PFSK-1 (cell line): ENCODE results near the gene VCL.

Experiments
- POLR2AphosphoS5 ChIP-seq: IDR thresholded peaks from 2 replicates; pipeline ENCODE4 v1.6.1; 2012; ENCODE audit warnings: low read depth, mild to moderate bottlenecking, control low read depth, low read length, moderate library complexity
- SIN3A ChIP-seq: IDR thresholded peaks from 2 replicates; pipeline ENCODE4 v1.6.1; 2012; ENCODE audit warnings: mild to moderate bottlenecking, low read length, moderate library complexity, borderline replicate concordance; ENCODE audit not compliant: insufficient read depth
- TF ChIP-seq, protein P1 (sequence below), 2 experiments: IDR thresholded peaks; 2 replicates each; pipeline versions ENCODE4 v1.6.1 to v1.8.0; 2011 to 2012; ENCODE audit warnings: low read depth in 2 of 2, low read length in 2 of 2, control low read depth in 1 of 2, inconsistent platforms in 1 of 2, mild to moderate bottlenecking in 1 of 2, moderate library complexity in 1 of 2; ENCODE audit not compliant: insufficient read depth in 1 of 2

GRCh38 chr10:74033702-74034101 lies 35.8 kb downstream of the VCL start:
- TF ChIP-seq, protein P1, sequence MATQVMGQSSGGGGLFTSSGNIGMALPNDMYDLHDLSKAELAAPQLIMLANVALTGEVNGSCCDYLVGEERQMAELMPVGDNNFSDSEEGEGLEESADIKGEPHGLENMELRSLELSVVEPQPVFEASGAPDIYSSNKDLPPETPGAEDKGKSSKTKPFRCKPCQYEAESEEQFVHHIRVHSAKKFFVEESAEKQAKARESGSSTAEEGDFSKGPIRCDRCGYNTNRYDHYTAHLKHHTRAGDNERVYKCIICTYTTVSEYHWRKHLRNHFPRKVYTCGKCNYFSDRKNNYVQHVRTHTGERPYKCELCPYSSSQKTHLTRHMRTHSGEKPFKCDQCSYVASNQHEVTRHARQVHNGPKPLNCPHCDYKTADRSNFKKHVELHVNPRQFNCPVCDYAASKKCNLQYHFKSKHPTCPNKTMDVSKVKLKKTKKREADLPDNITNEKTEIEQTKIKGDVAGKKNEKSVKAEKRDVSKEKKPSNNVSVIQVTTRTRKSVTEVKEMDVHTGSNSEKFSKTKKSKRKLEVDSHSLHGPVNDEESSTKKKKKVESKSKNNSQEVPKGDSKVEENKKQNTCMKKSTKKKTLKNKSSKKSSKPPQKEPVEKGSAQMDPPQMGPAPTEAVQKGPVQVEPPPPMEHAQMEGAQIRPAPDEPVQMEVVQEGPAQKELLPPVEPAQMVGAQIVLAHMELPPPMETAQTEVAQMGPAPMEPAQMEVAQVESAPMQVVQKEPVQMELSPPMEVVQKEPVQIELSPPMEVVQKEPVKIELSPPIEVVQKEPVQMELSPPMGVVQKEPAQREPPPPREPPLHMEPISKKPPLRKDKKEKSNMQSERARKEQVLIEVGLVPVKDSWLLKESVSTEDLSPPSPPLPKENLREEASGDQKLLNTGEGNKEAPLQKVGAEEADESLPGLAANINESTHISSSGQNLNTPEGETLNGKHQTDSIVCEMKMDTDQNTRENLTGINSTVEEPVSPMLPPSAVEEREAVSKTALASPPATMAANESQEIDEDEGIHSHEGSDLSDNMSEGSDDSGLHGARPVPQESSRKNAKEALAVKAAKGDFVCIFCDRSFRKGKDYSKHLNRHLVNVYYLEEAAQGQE (IDR thresholded peaks at IDR 0.05; ENCODE audit: insufficient read depth in 1 of 2, low read depth in 2 of 2, low read length in 2 of 2) = no peak
- TF ChIP-seq SIN3A (no peak), POLR2AphosphoS5 (no peak)
